Measurements from ENCODE around the gene LRRIQ3. TPM values are rescaled to one million over a fixed set of nuclear protein-coding genes. Genes with fewer than 3 reads are reported as not detected.

LRRIQ3 gene, protein sequence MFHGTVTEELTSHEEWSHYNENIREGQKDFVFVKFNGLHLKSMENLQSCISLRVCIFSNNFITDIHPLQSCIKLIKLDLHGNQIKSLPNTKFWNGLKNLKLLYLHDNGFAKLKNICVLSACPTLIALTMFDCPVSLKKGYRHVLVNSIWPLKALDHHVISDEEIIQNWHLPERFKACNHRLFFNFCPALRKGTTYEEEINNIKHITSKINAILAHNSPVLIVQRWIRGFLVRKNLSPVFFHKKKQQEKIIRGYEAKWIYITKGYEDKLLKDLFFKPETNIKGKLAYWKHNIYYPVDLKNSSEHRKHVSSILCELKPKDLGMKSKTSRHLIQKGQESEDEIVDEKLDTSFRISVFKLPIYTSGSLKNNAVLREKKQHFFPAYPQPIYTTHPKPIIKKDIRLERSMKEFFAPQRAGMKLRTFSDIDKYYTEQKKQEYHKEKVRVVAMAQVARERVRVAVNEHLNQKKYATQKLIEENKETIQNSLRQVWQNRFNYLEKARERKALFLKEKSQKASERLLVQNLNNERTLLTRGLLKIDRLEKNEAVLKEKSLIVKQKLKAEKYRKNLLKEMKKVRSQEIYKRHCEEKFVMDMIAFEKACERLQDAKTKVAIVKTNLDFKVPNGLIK
- total RNA-seq, result 1 to 10 TPM in 3 of 9 donors, under 1 TPM in 6; 0.07 to 1.5 (median 0.56) TPM
- polyA plus RNA-seq, result under 1 TPM; 0.27 to 0.32 TPM
- long read RNA-seq, donor 1, partial matches to known transcripts, result 1 of 3 reads
- long read RNA-seq, donor 1, other reads (novel, unspliced or antisense), result 2 of 3 reads
- long read RNA-seq, donor 2, partial matches to known transcripts, result 3 of 4 reads
- long read RNA-seq, donor 2, other reads (novel, unspliced or antisense), result 1 of 4 reads
- long read RNA-seq, donor 3, partial matches to known transcripts, result 3 of 4 reads
- long read RNA-seq, donor 3, other reads (novel, unspliced or antisense), result 1 of 4 reads

DNA sequence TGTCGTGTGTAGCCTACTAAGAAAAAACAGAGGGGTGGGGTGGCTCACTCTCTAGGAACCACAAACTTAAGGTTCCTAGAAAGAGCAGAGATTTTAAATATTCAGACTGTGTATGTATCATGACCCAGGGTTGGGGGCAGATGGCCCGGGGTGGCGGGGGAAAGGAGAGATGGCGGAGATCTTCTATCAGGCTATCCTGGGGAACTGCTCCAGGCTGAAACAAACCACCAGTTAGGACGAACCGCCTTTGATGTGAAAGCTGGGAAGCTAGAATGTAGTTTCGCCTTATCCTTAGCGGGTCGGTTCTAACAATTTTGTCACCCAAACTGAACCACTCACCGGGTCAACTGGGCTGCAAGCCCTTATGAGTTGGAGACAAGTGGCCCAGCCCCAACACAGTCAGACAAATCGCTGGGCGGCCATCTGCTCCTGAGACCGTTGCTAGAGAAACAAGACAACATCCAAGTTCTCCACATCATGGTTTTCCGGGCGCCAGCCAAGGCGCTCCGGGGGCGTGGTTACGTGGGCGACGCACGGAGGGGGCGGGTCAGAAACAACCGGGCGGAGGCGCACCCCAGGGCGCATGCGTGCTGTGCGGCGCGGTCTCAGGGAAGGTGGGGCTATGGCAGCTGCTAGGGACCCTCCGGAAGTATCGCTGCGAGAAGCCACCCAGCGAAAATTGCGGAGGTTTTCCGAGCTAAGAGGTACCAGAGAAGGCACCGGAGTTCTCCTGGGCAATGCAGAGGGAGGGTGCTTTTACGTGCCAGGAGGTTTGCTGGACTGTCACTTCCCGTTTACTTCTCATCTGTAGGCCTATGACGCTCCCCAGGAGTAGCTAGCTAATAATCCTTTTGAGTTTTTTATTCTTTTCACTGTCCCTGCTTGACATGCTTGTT is at the start of gene LRRIQ3, which contains the start of gene FPGT:
Gene LRRIQ3 (minus strand): TSS at position 520 of the 896 bp plus-strand sequence. CDS start 14,492 bp downstream, outside the sequence.
Gene FPGT (plus strand): TSS at position 586 of the 896 bp plus-strand sequence. CDS start 37 bp downstream, at position 623.
- ATAC-seq (peak; percentile 99 to 100 (median 100)), DNase-seq (peak; percentile 95 to 99 (median 96))
- intact Hi-C loops (cut with DNase I), result loop anchor here in 2 of 10 donors (2.0 to 5.0 kb wide), 2 partner anchors 273 to 274 kb away; no protein-coding TSS in a partner anchor
- Histone ChIP-seq H3K27me3 (no peaks in the 10 kb centered on the region), H3K4me1 (peaks cover 0 to 20% (median 11%) of the 10 kb centered on the region in 12 donors), H3K36me3 (peaks cover 0 to 32% (median 28%) of the 10 kb centered on the region in 9 donors), H3K27ac (peak within 1 kb of the TSS; percentile 19 to 93 (median 82)), H3K9me3 (no peaks in the 10 kb centered on the region), H3K4me3 (peak within 1 kb of the TSS; percentile 56 to 86 (median 70))
- 4 to 6% (median 4%) methylated on average over 32 to 41 of the region's 41 CpGs for WGBS, 4 donors
- peak in 1 of 2 donors; percentile 84 for TF ChIP-seq POLR2A (IDR thresholded peaks at IDR 0.05)
- TF ChIP-seq, protein P1, sequence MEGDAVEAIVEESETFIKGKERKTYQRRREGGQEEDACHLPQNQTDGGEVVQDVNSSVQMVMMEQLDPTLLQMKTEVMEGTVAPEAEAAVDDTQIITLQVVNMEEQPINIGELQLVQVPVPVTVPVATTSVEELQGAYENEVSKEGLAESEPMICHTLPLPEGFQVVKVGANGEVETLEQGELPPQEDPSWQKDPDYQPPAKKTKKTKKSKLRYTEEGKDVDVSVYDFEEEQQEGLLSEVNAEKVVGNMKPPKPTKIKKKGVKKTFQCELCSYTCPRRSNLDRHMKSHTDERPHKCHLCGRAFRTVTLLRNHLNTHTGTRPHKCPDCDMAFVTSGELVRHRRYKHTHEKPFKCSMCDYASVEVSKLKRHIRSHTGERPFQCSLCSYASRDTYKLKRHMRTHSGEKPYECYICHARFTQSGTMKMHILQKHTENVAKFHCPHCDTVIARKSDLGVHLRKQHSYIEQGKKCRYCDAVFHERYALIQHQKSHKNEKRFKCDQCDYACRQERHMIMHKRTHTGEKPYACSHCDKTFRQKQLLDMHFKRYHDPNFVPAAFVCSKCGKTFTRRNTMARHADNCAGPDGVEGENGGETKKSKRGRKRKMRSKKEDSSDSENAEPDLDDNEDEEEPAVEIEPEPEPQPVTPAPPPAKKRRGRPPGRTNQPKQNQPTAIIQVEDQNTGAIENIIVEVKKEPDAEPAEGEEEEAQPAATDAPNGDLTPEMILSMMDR (IDR thresholded peaks at IDR 0.05), result no peak

GRCh38 chr1:74246315-74246714 is 48.3 kb upstream of the LRRIQ3 start:
- ATAC-seq (no peak), DNase-seq (no peak)
- peaks cover 0 to 25% (median 0%) of the 10 kb centered on the region in 12 donors for H3K4me1 ChIP-seq
- H3K27ac ChIP-seq, result peak overlapping the region in 10 of 12 donors; percentile 1 to 82 (median 58)
- TF ChIP-seq, protein P1 (IDR thresholded peaks at IDR 0.05), result no peak
- H3K36me3 ChIP-seq, result peaks cover 0 to 17% (median 0%) of the 10 kb centered on the region in 9 donors
- WGBS, 4 donors, result 74 to 87% (median 79%) methylated on average over 2 of the region's 2 CpGs
- no peak overlapping the region for H3K4me3 ChIP-seq
- H3K27me3 ChIP-seq, result no peaks in the 10 kb centered on the region
- intact Hi-C loops (cut with DNase I), result loop anchor here in 2 of 10 donors (5.0 to 10.0 kb wide), 3 partner anchors 68 to 221 kb away; no protein-coding TSS in a partner anchor
- peaks cover 0 to 10% (median 0%) of the 10 kb centered on the region in 12 donors for H3K9me3 ChIP-seq

DNA sequence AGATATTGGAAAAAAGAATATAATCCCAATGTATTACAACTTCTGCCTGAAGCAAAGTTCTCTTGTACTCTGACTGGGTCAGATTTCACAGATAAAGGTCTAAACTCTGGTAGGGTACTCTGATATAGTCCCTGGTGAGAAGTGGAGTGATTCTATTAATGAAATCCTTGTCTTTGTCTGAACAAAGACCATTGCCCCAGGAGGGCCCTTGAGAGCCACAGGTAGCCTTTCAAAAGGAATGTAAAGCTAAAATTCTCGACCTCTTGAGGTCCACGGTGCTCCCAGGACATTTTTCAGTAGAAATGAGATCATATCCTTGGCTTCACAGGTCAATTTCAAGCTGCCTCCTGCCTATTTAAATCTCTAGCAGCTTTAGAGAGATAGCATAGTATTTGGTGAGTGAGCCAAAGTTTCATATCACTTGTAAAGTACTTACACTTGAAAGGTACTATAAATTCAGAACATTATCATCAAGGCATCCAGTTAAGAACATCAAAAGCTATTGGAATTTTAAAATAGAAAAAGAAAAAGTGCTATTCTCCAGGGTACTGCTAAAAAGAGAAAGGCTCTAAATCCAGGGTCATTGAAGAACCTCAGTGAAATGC is 47.3 kb upstream of the LRRIQ3 start:
- peaks cover 0 to 14% (median 0%) of the 10 kb centered on the region in 12 donors for H3K9me3 ChIP-seq
- no peaks in the 10 kb centered on the region for H3K27me3 ChIP-seq
- DNase-seq (no peak), ATAC-seq (peak; percentile 40 to 75 (median 57))
- WGBS, 4 donors, result 2 to 5% (median 3%) methylated on average over 2 of the region's 2 CpGs
- H3K36me3 ChIP-seq, result peaks cover 0 to 9% (median 0%) of the 10 kb centered on the region in 9 donors
- H3K27ac ChIP-seq, result peak overlapping the region; percentile 10 to 82 (median 62)
- peak overlapping the region in 2 of 12 donors; percentile 2 to 10 for H3K4me3 ChIP-seq
- intact Hi-C loops (cut with DNase I), result loop anchor here in 2 of 10 donors (5.0 to 10.0 kb wide), 3 partner anchors 70 to 222 kb away; no protein-coding TSS in a partner anchor
- no peak for TF ChIP-seq POLR2A (IDR thresholded peaks at IDR 0.05)
- TF ChIP-seq, protein P1 (IDR thresholded peaks at IDR 0.05), result no peak
- H3K4me1 ChIP-seq, result peaks cover 0 to 25% (median 0%) of the 10 kb centered on the region in 12 donors
